ENCODE data around the gene TMPRSS6. TPM values are rescaled to one million over a fixed set of nuclear protein-coding genes. Genes with fewer than 3 reads are reported as not detected.

The TMPRSS6 gene
- total RNA-seq, 2 donors from 2014 or later, result 0.33 to 0.52 TPM

GRCh38 chr22:37128555-37129281 lies 19.2 kb upstream of the TMPRSS6 start:
- ATAC-seq, result no peak
- 54 to 64% methylated on average over 9 to 11 of the region's 12 CpGs for WGBS, 2 donors

GRCh38 chr22:37127350-37127878 lies 17.9 kb upstream of the TMPRSS6 start:
- 54 to 60% methylated on average over 13 to 14 of the region's 14 CpGs for WGBS, 2 donors
- no peak for DNase-seq

More at GRCh38 chr22:37128555-37129281, 19.2 kb upstream of the TMPRSS6 start:
- H3K27ac ChIP-seq, result no peak overlapping the region
- H3K27me3 ChIP-seq, result no peaks in the 10 kb centered on the region
- H3K36me3 ChIP-seq (replicated peaks in 1 of 2; ENCODE audit: insufficient read depth in 1 of 2, low read depth in 2 of 2), result no peaks in the 10 kb centered on the region
- no peaks in the 10 kb centered on the region for H3K4me1 ChIP-seq
- no peaks in the 10 kb centered on the region for H3K9me3 ChIP-seq
- TF ChIP-seq POLR2A (IDR thresholded peaks at IDR 0.05) (no peak), CTCF (IDR thresholded peaks at IDR 0.05) (no peak)
- H3K4me3 ChIP-seq, result no peak overlapping the region
- intact Hi-C loops (cut with DNase I), result no loop called here
- DNase-seq, result no peak

GRCh38 chr22:37126882-37127281 lies 17.4 kb upstream of the TMPRSS6 start:
- no peak for ATAC-seq
- Histone ChIP-seq H3K4me3 (no peak overlapping the region), H3K4me1 (no peaks in the 10 kb centered on the region), H3K9me3 (no peaks in the 10 kb centered on the region), H3K27me3 (no peaks in the 10 kb centered on the region), H3K27ac (no peak overlapping the region), H3K36me3 (replicated peaks in 1 of 2; ENCODE audit: insufficient read depth in 1 of 2, low read depth in 2 of 2) (no peaks in the 10 kb centered on the region)
- 60 to 93% methylated on average over 3 to 5 of the region's 5 CpGs for WGBS, 2 donors
- TF ChIP-seq CTCF (IDR thresholded peaks at IDR 0.05), result no peak
- no peak for TF ChIP-seq POLR2A (IDR thresholded peaks at IDR 0.05)
- no peak for DNase-seq
- intact Hi-C loops (cut with DNase I), result no loop called here

More at GRCh38 chr22:37127350-37127878, 17.9 kb upstream of the TMPRSS6 start:
- ATAC-seq, result no peak
- Histone ChIP-seq H3K27me3 (no peaks in the 10 kb centered on the region), H3K4me3 (no peak overlapping the region), H3K9me3 (no peaks in the 10 kb centered on the region), H3K4me1 (no peaks in the 10 kb centered on the region), H3K36me3 (replicated peaks in 1 of 2; ENCODE audit: insufficient read depth in 1 of 2, low read depth in 2 of 2) (no peaks in the 10 kb centered on the region), H3K27ac (no peak overlapping the region)
- intact Hi-C loops (cut with DNase I), result no loop called here
- TF ChIP-seq CTCF (IDR thresholded peaks at IDR 0.05) (no peak), POLR2A (IDR thresholded peaks at IDR 0.05) (no peak)

- TF ChIP-seq CTCF (IDR thresholded peaks at IDR 0.05) (no peak), POLR2A (IDR thresholded peaks at IDR 0.05) (no peak)
- Histone ChIP-seq H3K4me1 (no peaks in the 10 kb centered on the region), H3K9me3 (no peaks in the 10 kb centered on the region), H3K27ac (no peak overlapping the region), H3K27me3 (no peaks in the 10 kb centered on the region), H3K4me3 (no peak overlapping the region), H3K36me3 (replicated peaks in 1 of 2; ENCODE audit: insufficient read depth in 1 of 2, low read depth in 2 of 2) (no peaks in the 10 kb centered on the region)
- WGBS, 2 donors, result 63 to 65% methylated on average over 7 of the region's 7 CpGs
- ATAC-seq (no peak), DNase-seq (no peak)
- intact Hi-C loops (cut with DNase I), result no loop called here
These were observed 16.9 kb upstream of the TMPRSS6 start for GRCh38 chr22:37126383-37126782.

- Histone ChIP-seq H3K4me3 (no peak overlapping the region), H3K27ac (no peak overlapping the region), H3K36me3 (replicated peaks in 1 of 2; ENCODE audit: insufficient read depth in 1 of 2, low read depth in 2 of 2) (no peaks in the 10 kb centered on the region), H3K9me3 (no peaks in the 10 kb centered on the region), H3K27me3 (no peaks in the 10 kb centered on the region), H3K4me1 (no peaks in the 10 kb centered on the region)
- intact Hi-C loops (cut with DNase I), result no loop called here
- WGBS, 2 donors, result 76 to 85% methylated on average over 7 of the region's 7 CpGs
- DNase-seq (no peak), ATAC-seq (no peak)
- TF ChIP-seq POLR2A (IDR thresholded peaks at IDR 0.05) (no peak), CTCF (IDR thresholded peaks at IDR 0.05) (no peak)
These were observed 14.1 kb upstream of the TMPRSS6 start for GRCh38 chr22:37123649-37124048.
